ENCODE measurements around the gene WDR88.
"Not testable (repeated sequence)": the region's sequence is repeated elsewhere in the genome, so short reads cannot be mapped to it uniquely, and the experiment has no call there.

The WDR88 gene

GRCh38 chr19:33175156-33175782 is 43.4 kb downstream of the WDR88 start:
- no peak for DNase-seq

GRCh38 chr19:33175886-33176669 is 44.2 kb downstream of the WDR88 start:
- DNase-seq, result no peak

- peak; percentile 99 for DNase-seq
These were observed 44.9 kb downstream of the WDR88 start for GRCh38 chr19:33176670-33177416.

GRCh38 chr19:33177417-33177979 is 45.6 kb downstream of the WDR88 start:
- no peak for DNase-seq

- no peak for DNase-seq
These were observed 54.7 kb downstream of the WDR88 start for GRCh38 chr19:33186431-33187182.

GRCh38 chr19:33187183-33187540 is 55.2 kb downstream of the WDR88 start:
- DNase-seq, result no peak

- no peak for DNase-seq
These were observed 57.5 kb downstream of the WDR88 start for GRCh38 chr19:33189453-33189852.

GRCh38 chr19:33191092-33191491 is 59.2 kb downstream of the WDR88 start:
- not testable (repeated sequence) for DNase-seq

DNA sequence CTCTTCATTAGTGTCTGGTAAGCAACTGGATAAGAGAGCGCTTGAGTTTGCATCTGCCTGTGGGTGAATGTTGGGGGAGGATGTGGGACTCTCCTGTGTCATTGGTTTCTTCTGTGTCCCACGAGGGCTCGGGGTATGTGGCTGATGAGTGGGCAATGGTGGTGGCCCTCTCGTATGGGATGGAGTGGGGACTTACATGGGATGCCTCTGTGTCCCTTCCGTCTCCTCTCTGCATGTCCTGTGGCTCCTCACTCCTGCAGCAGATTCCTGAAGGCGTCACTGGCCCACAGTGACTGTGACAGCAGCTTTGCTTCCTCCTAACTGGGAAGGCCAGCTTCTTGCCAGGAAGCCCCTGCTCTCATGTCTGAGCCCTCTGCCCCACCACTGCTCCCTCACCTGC is 59.6 kb downstream of the WDR88 start:
- DNase-seq, result no peak

DNA sequence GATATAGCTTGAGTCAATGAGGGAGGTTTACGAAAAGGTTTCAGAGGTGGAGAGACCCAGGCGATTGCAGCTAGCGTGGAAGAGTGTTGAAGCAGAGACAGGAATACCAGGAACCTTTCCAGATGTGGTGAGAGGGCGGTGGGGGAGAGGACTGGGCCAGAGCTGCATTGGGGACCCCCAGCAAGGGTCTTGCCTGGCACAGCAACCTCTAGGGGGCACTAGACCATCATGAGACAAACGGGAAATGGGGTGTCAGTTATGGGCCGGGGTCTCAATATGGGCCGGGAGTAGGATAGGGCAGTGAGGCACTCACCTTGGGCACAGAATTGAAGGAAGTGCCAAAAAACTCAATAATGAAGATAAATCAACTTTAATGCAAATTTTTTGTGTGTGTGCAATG is 60.1 kb downstream of the WDR88 start:
- DNase-seq, result no peak

DNA sequence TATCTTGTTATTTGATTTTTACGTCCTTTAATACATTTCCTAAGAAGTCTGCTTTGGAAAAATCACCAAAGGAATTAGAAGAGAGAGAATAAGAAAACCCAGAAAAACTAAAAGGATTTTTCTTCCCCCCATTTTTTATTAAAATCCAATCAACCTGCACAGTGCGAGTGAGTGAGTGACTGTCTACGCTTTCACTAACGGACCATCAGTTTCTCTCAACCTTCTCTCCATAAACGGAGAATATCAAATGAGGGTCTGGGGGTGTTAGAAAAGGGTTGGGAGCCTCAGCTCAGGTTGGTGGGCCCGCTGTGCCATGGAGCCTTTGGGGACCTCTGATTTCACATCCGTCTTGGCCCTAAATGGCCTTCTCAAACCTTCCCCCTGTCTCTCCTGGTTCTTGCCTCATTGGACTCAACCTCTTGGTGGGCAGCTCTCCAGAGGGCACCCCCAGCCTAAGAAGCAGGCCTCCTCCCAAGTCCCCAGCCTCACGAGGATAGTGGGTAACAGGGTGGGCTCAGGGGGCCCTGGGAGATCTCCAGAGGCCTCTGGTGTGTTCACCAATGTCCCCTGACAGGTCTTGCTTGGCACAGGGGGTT is 61.5 kb downstream of the WDR88 start:
- no peak for DNase-seq

- DNase-seq, result no peak
These were observed 62.0 kb downstream of the WDR88 start, which contains the start of gene LRP3 for GRCh38 chr19:33193865-33194362. Gene LRP3 (plus strand): TSS chr19:33194330. CDS start chr19:33194786, 456 bp downstream.

DNA sequence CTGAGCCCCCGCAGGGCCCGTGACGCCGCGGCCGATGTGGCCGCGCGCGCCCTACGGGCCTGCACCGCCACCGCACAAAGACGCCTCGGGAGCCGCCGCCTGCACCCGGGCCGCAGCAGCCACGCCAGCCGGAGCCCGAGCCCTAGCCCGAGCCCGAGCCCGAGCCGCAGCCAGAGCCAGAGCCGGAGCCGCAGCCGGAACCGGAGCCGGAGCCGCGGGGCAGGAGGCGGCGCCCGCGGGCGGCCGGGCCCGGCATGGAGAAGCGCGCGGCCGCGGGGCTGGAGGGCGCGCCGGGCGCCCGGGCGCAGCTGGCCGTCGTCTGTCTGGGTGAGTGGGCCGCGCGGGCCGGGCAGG is 62.6 kb downstream of the WDR88 start:
- no peak for DNase-seq

DNA sequence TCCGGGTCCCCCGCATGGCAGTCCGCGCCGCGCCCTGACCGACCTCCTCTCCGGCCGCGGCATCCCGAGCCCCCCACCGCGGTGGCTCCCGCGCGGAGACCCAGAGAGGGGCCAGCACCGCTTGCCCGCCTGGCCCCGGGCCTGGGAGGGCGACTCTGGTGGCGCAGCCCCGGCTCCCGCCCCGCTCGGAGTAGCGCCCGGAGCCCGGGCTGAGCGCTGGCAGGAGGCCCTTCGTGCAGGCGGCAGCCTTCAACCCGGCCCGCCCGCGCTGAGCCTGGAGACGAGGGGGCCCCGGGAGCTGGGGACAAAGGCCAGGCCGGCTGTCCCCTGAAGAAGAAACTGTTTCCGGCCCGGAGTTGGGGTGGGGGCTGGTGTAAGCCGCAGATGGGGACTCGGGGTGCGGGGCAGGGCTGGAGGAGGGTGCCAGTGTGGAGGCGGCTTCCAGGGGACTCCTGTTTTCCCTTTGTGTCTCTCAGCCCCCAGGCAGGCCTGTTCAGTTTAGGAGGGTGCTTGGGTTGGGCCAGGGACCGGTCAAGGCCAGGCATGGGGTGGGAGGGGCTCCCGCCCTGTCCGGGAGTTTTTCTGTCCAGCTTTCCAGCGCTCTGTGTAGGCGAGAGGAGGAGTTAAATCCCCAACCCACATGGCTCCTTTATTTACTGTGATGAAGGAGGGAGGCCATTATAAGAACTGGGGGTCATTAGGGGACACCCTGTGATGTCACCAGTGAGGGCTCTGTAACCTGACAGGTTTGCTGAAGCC is 63.2 kb downstream of the WDR88 start:
- no peak for DNase-seq

GRCh38 chr19:33195645-33196347 is 63.9 kb downstream of the WDR88 start:
- DNase-seq, result no peak

DNA sequence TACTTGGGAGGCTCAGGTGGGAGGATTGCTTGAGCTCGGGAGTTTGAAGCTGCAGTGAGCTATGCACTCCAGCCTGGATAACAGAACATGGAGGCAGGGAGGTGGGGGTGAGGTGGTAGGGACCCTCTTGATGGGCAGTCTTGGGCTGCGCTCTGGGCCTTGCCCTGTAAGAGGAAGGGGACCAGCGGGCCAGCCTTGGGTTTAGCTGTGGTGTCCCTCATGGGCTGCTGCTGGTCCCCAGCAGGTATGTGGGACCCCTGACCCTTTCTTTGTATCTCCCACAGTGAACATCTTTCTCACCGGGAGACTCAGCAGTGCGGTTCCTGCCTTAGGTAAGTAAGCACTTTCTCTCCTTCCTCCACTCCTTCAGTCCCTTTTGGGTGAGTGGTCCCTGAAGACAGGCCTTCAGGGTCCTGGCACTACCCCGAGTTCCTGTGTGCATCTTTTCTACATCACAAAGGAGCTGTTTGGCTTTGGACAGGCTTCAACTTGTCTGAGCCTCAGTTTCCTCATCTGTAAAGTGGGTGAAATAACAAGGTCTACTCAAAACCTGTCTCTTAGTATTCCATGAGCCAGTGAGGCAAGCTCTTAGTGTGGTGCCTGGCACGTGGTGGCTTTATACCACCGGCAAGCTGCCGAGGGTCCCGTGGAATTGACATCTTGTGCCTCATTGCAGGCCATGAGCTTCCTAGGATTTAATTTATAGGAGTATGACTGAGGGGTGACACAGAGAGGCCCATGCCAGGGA is 64.7 kb downstream of the WDR88 start:
- no peak for DNase-seq

GRCh38 chr19:33197591-33198000 is 65.7 kb downstream of the WDR88 start:
- no peak for DNase-seq

DNA sequence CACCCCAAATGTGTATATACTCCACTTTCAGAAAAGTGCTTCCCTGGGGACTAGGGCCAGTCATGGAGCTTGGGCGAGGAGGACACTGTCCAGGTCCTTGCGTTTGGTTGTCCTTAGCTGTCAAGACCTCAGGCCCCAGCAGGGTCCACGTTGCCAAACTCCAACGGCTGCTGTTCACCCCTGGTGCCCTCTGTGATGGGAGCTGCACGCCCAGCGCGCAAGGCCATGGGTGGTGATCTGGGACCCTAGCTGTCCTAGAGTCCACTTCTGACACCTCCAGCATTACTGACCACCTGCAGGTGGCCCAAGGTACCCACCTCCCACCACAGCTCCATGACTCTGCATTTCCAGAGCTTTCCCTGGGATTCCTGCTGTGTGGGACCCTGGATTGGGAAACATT is 66.3 kb downstream of the WDR88 start:
- DNase-seq, result no peak

DNA sequence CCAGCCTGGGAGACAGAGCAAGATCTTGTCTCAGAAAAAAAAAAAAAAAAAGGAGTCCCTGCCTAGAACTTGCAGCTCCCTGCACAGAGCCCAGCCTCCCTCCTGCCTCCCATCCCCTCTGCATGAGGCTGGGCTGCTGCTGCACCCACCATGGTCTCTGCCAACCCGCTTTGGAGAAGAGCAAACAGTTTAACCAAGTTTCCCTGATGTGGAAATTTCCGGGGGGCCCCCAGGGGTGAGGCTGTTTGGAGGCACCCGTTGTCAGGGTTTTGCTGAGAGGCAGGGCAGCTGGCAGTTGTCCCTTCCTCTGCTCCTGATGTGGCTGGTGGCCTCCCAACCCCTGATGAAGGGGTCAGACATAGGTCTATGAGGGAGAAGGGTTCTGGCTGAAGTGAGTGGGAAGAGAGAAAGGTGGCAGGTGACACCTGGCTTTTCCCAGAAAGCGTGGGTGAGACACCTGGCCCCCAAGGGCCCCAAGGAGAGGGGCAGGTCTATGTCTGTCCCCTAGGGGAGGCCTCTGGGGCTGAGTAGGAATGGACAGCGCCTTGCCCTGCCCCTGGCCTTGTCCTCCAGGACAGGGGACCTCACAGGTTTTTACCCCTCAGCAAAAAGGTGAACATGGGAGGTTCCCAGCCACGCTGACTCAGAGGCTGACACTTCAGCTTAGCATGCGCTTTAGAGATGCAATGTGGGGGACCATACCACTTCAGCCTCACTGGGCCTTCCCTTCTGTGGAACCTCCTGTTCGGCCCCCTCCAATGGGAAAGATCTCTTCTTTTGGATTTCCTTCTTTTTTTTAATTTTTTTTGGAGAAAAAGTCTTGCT is 67.7 kb downstream of the WDR88 start:
- DNase-seq, result no peak
